LoVo (cell line): Measurements from ENCODE around the gene STX5.
"Not testable (repeated sequence)": the region's sequence is repeated elsewhere in the genome, so short reads cannot be mapped to it uniquely, and the experiment has no call there.

Experiments
- DNase-seq: peaks from one replicate; pipeline ENCODE4 v3.0.0-alpha.2; 2016; ENCODE audit warnings: low spot score

The STX5 gene

GRCh38 chr11:62830904-62831519, 839 bp downstream of the STX5 start:
- no peak for DNase-seq

- DNase-seq, result not testable (repeated sequence)
These were observed 3.7 kb downstream of the STX5 start for GRCh38 chr11:62828130-62828529.

- no peak for DNase-seq
These were observed 8.2 kb downstream of the STX5 start for GRCh38 chr11:62823677-62824076.

- no peak for DNase-seq
These were observed 14.7 kb downstream of the STX5 start for GRCh38 chr11:62817129-62817528.

GRCh38 chr11:62816557-62816956, 15.3 kb downstream of the STX5 start:
- no peak for DNase-seq

- DNase-seq, result no peak
These were observed 20.2 kb downstream of the STX5 start for GRCh38 chr11:62811659-62812058.

GRCh38 chr11:62810748-62811147, 21.1 kb downstream of the STX5 start:
- DNase-seq, result no peak

- no peak for DNase-seq
These were observed 25.2 kb downstream of the STX5 start for GRCh38 chr11:62806611-62807121.

- no peak for DNase-seq
These were observed 25.9 kb downstream of the STX5 start for GRCh38 chr11:62805961-62806441.

GRCh38 chr11:62805076-62805892, 26.6 kb downstream of the STX5 start, which contains the start of gene NXF1:
TSS of gene NXF1 (minus strand) at chr11:62805440. CDS start at chr11:62805356, 84 bp downstream.
- peak; percentile 99 for DNase-seq

GRCh38 chr11:62804310-62805075, 27.4 kb downstream of the STX5 start:
- DNase-seq, result no peak

- no peak for DNase-seq
These were observed 30.8 kb downstream of the STX5 start for GRCh38 chr11:62801071-62801470.

- DNase-seq, result no peak
These were observed 32.4 kb downstream of the STX5 start for GRCh38 chr11:62799486-62799885.

GRCh38 chr11:62796281-62796680, 35.6 kb downstream of the STX5 start:
- DNase-seq, result no peak

GRCh38 chr11:62794201-62794775, 37.6 kb downstream of the STX5 start:
- no peak for DNase-seq

- DNase-seq, result no peak
These were observed 39.7 kb downstream of the STX5 start for GRCh38 chr11:62792202-62792575.

- DNase-seq, result peak; percentile 87
These were observed 40.2 kb downstream of the STX5 start, which contains the start of gene TMEM223 for GRCh38 chr11:62791501-62792201. TSS of gene TMEM223 (minus strand) at chr11:62792006. CDS start at chr11:62791994, 12 bp downstream.

- DNase-seq, result no peak
These were observed 42.3 kb downstream of the STX5 start for GRCh38 chr11:62789576-62789975.

GRCh38 chr11:62788991-62789390, 42.9 kb downstream of the STX5 start:
- DNase-seq, result no peak

- DNase-seq, result peak; percentile 98
These were observed 44.7 kb downstream of the STX5 start, which contains the start of gene TMEM179B for GRCh38 chr11:62787005-62787759. TSS of gene TMEM179B (plus strand) at chr11:62787402. CDS start at chr11:62787432, 30 bp downstream.
